AG10803 (cell line): ENCODE measurements around the gene TRIM41.
"Not testable (repeated sequence)": the region's sequence is repeated elsewhere in the genome, so short reads cannot be mapped to it uniquely, and the experiment has no call there.

Experiments used
- DNase-seq: peaks from one replicate; pipeline ENCODE4 v3.0.0; 2010; ENCODE audit warnings: low read depth
- H3K4me3 ChIP-seq: 2 replicates; pipeline ENCODE4 v1.5.1; 2011; ENCODE audit warnings: mild to moderate bottlenecking, low read length, control low read depth
- CTCF ChIP-seq: conservative IDR thresholded peaks from 2 replicates; pipeline ENCODE4 v1.5.1; 2011; ENCODE audit warnings: mild to moderate bottlenecking, low read length, control low read depth, inconsistent platforms

The TRIM41 gene

GRCh38 chr5:181281077-181281983 is 58.2 kb downstream of the TRIM41 start:
- TF ChIP-seq CTCF = no peak
- DNase-seq = no peak
- H3K4me3 ChIP-seq = no peak overlapping the region

GRCh38 chr5:181281984-181282316 is 58.9 kb downstream of the TRIM41 start:
- no peak overlapping the region for H3K4me3 ChIP-seq
- TF ChIP-seq CTCF = no peak
- no peak for DNase-seq

GRCh38 chr5:181282415-181282814 is 59.3 kb downstream of the TRIM41 start:
- not testable (repeated sequence) for H3K4me3 ChIP-seq, DNase-seq

- TF ChIP-seq CTCF = no peak
- DNase-seq = no peak
- no peak overlapping the region for H3K4me3 ChIP-seq
Observed at GRCh38 chr5:181282874-181283273, 59.8 kb downstream of the TRIM41 start.

- TF ChIP-seq CTCF = no peak
Observed at GRCh38 chr5:181283347-181283746, 60.3 kb downstream of the TRIM41 start.

GRCh38 chr5:181283841-181284755 is 61.0 kb downstream of the TRIM41 start:
- not testable (repeated sequence) for H3K4me3 ChIP-seq

More at GRCh38 chr5:181283347-181283746, 60.3 kb downstream of the TRIM41 start:
- DNase-seq = no peak
- no peak overlapping the region for H3K4me3 ChIP-seq

More at GRCh38 chr5:181283841-181284755, 61.0 kb downstream of the TRIM41 start:
- not testable (repeated sequence) for DNase-seq
